NCI-H2196 (cell line): Measurements from ENCODE around the gene JMJD6.
"Not testable (repeated sequence)": the region's sequence is repeated elsewhere in the genome, so short reads cannot be mapped to it uniquely, and the experiment has no call there.

Experiments used
- DNase-seq: peaks from one replicate; lab custom pipeline; 2025; ENCODE audit not compliant: unreplicated experiment; lab: John Stamatoyannopoulos, UW

Gene JMJD6

DNA sequence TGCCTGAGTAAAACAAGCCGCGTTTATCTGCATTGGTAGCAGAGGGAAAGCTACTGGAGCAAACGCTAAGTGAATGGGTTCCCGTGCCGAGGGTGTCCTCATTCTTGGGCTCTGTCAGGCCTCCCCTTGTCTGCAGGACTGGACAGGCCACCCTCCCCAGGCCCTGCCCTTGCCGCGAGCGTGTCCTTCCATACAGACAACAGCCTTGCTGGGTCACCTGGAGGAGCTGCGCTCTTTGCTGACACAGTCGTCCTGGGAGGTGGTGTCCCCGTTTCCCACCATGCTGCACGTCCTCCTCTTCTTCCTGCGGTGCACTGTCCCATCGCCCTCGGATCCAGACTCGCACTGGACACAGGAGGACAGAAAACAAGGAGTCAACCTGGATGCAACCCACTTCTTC, 7.9 kb downstream of the JMJD6 start:
- no peak for DNase-seq

DNA sequence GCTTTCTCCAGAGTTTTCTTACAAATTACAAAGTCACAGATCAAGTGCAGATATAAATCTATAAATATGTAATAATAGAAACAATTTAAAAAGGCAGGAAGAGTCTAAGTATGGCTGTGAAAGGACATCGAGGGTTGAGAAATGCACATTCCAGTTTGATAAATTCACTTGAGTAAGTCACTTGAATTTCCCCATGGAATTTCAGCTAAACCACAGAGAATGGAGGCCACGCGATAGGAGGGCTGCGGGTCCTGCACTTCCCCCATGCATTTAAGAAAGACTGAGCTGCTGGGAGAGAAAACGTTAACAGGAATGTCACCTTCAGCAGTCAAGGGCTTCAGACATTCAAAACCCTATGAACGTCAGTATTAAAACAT, 9.6 kb downstream of the JMJD6 start:
- DNase-seq = no peak

DNA sequence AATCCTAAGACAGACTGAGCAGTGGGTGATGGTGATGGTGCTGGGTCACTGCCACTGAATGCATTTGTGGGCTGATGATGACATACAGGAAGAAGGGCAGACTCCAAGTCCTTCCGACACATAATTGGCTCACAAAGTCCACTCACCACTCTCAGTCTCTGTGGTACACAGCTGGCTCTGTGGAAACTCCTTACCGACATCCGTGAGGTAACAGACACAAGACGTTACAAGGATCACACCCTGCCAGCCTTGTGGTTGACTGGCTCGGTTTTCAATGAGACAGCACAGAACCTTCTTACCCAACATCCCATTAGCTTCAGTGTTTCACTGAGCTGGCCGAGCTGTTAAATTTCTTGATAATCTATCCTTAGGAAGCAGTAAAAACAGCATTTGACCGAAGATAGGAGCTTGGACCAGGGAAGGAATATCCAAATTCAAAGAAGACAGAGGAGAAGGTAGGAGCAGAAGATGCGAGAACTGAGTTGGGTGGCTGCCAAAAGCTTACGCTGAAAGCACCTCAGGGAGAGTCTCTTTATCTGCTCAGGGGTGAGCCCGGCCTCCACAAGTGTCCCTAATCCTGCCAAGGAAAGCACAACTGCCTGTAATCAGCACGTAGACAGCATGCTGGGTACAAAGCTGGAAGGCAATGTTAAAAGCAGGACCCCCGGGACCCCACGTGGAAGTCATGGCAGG, 10.1 kb downstream of the JMJD6 start:
- DNase-seq = peak; percentile 38

DNA sequence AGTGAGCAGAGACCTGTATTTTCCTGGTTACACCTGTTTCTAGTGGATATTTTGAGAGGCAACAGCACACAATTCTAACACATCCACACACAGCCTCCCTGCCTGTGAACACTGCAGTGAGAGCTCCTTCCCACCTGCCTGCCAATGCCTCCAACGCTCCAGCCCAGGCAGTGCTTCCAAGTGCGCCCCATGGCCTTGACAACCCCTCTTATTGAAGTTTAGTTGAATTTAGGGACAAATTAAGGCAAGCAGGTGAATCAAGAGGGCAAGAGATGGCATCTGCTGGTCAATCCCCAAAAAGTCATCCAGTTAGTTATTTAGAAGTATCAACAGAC, 10.9 kb downstream of the JMJD6 start:
- DNase-seq = no peak

DNA sequence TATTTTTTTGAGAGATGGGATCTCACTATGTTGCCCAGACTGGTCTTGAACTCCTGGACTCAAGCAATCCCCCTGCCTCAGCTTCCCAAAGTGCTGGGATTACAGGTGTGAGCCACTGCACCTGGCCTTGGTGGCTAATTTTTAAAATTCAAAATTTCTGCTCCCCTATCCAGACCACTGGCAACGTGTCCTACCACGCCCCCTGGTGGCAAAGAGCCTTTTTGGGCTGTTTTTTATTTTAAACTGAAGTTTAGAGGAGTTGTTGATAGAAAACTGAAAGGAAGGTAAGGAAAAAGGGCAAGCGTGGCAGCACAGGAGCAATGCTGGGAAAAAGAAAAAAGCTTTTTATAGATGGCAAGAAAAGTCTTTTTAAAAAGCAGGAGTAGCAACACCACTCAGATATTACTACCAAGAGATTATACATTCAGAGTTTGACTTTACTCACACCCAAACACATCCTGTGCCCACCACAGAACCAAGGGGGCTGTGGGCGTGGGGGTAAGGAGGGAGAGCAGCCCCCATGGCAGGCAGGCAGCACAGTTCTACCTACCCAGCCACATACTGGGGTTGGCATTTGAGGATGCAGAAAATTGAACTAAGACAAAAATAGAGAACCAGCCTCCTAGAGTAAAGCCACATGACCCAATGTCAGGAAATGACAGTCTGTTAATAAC, 11.4 kb downstream of the JMJD6 start:
- peak; percentile 80 for DNase-seq

DNA sequence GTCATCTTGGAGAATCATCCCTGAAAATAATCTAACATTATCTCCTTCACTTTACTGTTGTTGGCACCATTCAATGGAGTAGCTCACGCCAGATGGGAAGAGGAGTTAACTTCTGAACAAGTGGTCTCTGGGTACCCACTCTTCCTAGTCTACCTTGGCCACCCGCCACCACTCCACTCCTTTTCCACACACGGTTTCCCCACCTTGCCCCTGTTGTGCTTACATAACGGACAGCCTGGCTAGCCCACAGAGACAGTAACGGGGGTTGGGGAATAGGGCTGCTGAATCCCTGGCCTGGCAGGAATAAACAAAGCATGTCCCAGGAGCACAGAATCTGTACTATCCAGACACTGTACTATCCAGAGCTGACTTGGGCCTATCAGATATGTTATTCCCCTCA, 12.1 kb downstream of the JMJD6 start:
- DNase-seq = no peak

DNA sequence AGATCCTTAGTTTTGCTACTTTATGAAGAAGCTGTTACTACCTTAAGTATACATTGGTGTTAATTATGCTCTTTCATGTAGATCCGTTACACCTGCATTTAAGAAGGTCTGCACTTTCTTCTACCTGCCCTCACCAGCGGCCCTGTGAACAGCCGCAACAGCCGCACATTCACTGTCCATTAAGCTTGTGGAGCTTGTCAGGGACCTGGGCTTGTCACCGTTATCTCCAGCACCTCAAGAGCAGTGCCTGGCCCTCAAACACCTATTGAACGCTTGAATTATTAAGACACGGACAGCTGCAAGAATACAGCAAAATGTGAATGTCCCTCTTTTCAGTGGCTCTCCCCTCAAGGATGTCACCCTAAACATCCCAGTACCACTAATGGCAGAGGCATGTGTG, 12.6 kb downstream of the JMJD6 start:
- no peak for DNase-seq

DNA sequence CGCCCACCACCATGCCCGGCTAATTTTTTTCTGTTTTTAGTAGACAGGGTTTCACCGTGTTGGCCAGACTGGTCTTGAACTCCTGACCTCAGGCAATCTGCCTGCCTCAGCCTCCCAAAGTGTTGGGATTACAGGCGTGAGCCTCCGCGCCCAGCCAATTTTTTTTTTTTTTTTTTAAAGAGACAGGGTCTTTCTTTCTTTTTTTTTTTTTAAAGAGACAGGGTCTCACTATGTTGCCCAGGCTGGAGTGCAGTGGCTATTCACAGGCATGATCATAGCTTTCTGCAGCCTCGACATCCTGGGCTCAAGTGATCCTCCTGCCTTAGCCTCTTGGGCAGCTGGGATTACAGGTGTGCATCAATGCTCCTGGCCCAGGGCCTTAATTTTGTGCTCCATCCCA, 14.1 kb downstream of the JMJD6 start:
- DNase-seq = not testable (repeated sequence)

DNA sequence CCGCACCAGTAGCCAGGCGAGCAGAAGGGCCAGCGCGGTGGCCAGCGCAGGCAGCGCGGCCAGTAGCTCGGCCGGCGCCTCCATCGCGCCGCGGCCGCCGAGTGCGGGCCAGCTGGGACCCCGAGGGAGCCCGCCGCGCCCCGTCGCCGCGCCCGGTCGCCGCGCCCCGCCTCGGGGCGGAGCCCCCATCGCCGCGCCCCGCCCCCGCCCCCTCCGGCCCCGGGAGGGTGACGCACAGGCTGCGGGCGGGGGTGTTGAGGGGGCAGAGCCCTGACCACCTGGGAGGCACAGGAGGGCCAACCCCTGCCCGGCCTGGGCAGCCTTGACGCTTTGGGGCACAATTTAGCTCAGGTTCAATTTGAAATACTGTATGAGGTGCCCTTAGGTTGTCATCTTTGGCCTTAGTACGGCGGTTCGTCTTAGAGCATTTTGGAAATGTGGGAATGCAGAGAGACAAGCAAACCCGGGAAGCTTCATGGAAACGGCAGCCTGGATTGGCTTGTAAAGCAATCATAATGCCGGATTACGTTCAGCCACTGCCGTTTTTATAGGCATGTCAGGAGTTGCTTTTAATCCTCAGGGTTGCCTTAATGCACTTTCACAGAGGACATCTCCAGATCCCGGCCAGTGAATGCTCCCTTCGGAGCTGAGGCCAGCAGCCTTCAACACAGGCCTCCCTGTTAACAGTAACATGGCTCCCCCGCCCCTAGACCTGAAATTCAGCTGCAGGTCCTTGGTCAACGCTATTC, 15.4 kb downstream of the JMJD6 start, which contains the start of gene MXRA7:
MXRA7 (minus strand) TSS at position 103 of the 749 bp plus-strand sequence; CDS start at position 84, 19 bp downstream.
- peak; percentile 75 for DNase-seq

DNA sequence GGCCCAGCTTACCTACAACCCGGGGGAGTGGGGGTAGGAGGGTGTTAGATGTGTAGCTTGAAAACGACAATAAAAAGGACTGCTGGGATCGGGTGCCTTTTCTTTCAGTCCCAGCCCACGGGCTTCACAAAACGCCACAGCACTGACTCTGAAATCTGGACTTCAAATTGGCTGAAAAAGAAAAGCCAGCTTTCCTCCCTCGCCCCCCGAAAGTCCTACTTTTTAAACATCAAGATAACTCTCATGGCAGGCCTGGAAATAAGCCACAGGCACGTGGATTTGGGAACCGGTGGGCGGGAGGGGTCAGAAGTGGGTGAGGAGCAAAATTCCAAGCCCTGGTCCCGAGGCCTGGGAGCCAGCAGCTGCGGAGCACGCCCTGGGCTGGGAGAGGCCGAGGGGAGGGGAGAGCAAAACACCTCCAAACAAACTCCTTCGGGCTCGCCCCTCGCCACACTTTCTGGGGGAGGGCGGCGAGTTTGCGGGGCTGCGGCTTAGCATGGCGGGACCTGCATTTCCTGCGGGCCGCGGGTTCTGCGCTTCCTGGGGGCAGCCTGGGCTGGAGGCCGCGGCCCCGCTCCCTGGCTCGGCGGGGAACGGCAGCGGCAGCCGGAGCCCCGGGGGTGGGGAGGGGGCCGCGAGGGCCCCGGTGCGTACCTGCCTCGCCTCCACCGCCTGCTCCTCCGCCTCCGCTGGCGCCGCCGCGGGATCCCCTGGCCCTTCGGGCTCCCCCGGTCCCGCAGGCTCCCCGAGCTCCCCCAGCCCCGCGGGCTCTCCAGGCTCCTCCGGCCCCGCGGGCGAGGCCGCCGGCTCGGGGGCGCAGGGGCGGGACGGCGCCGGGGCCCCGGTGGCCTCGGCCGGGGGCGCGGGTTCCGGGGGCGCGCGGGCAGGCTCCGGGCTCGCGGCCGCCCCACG, 16.2 kb downstream of the JMJD6 start:
- not testable (repeated sequence) for DNase-seq

DNA sequence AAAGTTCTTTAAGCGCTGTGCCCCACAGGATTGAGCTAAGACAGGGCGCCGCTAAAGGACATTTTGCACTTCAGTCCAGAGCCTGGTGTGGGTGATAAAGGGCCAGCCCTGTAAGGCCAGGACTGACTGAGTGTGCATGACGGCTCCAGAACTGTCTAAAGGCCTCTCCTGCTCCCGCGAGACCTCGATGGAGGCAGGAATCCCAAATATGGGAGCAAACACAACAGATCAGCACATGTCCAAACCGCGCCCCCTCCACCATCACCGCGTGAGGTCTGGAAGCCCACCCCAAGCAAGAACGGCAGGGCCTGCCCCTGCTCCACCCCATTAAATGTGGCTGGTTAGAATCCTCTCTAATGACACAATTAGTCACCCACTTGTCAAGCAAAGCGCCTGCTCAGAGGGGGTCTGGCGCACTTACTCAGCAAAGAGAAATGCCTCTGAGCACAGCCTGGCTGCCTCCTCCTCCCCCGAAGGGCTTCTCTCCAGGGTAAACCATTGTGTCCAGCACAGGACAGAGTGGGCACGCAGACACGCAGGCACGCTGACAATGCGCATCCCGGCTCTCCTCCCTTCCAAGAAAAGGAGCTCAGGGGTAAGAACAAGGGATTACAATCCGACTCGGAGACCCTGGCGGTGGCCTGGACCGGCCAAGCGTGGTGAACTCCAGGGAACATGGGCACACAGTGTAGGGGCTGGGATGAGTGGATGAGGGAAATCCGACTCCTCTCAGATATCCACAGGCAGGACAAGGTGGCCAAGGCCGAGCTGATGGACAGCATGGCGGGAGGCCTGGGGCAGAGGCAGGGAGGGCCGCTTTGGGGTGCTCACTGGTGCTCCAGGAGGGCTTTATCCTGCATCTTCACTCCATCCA, 17.1 kb downstream of the JMJD6 start:
- no peak for DNase-seq

DNA sequence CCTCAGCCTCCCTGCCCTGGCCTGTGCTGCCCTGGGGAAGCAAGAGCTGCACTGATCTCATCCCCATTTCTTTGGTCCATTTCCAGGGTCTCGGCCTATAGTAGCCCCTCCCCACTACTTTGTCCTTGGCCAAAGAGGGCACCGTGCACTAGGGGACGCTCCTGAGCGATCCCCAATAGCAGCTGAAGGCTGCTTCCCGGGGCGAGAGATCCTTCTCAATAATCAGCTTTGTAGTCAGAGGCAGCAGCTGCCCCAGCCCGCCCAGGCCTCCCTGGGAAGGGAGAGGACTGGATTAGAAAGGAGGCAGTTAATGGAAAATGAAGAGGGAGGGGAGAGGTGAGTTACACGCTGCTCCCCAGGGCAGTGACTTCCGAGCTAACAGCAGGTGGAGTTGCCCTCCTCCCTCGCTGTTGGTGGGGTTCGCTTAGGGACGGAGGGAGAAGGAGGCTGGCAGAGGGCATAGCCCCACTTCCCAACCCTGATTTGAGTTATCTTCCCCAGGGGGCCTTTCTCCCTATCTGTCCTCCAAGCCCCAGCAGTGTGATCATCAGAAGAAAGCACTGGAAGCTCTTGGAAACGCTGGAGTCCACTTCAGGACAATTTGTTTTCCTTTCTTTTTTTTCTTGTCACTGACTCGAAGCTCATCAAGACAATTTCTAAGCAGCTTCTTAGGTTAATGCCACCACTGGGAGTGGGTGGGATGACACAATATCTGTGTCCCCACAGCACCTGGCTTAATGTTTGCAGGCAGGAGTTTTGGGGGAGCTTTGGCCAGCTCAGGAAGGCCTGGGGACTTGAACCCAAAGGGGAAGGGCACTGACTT, 18.2 kb downstream of the JMJD6 start:
- no peak for DNase-seq

DNA sequence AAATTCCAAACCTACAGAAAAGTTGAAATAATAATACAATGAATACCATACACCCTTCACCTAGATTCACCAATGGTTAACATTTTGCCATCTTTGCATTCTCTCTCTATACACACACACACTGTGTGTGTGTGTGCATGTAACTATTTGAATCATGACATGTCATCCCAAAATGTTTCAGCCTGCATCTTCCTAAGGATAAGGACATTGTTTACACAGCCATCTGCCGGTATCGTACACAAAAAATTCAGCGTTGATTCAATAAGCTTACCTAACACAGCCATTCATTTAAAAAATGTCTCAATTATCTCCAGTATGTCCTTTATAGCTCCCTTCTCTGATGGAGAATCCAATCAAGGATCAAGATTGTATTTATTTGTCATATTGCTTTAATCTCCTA, 19.6 kb downstream of the JMJD6 start:
- no peak for DNase-seq

DNA sequence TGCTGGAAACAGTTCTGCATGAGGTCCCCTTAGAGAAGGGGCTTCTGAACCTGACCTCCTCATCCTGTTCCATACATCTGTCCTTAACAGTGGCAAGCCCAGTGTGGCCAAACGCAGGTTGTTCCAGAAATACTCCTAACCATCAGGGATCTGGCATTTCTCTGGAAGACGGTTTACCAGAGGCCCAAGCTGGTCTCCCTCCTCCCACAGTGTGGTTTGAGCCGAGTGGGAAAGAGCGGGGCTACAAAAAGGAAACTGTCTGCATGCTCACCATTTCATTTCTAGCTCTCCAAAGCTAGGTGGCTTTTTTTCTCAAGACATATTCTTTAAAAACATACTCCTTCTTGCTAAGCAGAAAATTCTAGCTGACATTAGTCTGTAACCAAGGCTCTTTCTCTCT, 21.6 kb downstream of the JMJD6 start:
- DNase-seq = no peak

DNA sequence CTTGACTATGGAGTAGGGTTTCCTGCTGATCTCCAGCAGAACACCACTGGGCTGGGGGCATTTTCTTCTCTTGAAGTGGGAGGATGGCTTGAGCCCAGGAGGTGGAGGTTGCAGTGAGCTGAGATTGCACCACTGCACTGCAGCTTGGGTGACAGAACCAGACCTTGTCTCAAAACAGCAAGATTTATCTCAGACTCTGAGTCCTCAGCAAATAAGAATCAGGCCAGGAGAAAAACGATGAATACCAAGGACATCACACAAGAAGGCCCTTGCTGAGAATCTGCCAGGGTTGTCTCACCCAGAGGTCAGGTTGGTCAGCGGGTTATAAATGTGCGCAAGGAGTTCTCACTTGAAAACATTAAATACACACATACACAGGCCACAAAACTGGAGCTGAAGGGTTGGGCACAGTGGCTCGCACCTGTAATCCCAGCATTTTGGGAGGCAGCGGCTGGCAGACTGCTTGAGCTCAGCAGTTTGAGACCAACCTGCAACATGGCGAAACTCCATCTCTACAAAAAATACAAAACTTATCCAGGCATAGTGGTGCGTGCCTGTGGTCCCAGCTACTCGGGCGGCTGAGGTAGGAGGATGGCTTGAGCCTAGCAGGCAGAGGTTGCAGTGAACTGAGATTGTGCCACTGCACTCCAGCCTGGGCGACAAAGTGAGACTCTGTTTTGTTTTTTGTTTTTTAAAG, 23.3 kb downstream of the JMJD6 start:
- DNase-seq = no peak

DNA sequence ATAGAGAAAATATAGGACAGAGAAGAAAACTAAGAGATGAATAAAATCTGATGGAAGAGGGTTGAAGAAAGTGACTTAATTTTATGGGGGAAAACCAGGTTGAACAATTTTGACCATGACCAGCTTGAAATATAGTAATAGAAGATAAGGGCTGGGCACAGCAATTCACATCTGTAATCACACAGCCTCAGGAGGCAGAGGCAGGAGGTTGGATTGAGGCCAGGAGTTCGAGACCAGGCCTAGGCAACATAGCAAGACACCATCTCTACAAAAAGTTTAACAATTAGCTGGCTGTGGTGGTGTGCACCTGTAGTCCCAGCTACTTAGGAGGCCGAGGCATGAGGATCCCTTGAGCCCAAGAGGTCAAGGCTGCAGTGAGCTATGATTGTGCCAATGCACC, 24.3 kb downstream of the JMJD6 start:
- DNase-seq = no peak

DNA sequence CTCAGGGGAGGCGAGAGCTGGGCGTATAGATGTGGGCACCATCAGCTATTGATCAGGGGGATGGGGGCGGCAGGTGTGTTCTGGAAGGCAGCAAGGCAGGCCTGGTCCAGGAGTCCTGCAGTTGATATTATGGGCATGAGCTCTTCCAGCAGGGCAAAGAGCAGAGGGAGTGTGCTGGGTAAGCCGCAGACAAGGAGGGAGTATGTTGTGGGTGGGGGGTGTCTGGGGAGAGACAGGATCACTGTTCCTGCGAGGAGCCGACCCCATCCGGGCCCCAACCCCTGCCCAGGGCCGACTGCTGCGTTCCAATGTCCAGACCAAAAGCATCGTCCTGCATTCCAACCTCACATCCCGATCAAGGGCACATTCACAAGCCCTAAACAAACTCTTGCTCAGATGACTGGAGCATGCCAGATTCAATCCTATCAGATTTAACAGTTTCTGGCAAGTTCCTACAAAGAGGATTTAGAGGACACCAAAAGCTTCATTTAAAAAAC, 24.9 kb downstream of the JMJD6 start:
- no peak for DNase-seq

DNA sequence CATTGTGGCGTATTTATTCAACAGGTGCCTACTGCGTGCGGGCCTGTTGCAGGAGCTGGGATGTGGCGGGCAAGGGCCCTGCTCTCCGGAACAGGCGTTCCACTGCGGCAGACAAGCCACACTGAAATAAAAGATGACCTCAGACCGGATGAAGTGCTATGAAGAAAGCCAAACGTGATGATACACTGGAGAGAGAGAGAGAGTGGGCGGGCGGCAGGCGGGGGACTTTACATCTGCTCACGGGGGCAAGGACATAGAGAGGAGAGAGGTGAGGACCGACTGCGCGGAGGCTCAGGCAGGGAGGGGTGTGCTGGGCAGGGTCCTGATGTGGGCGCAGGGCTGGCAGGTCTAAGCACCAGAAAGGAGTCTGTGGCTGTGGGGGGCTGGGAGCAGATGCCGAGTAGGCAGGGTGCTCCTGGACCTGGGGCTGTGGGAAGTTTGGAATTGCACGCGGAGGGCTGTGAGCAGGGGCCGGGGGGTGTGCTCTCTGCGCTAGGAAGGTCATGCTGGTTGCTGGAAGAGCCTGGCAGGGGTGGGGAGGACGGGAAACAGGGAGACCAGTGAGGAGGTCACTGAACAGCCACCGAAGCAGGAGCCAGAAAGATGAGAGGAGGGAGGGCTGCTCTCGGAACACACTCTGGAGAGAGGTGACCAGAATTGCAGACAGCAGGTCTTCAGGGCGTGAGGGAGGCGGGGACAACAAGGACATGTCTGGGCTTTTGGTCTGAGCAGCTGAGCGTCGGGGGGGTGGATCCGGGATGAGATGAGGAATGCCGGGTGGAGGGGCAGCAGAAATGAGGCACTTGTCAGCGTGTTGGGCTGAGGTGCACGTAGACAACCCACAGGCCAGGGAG, 25.6 kb downstream of the JMJD6 start:
- DNase-seq = no peak
